Trophoblast cell (in vitro differentiated cells and primary cell): ENCODE results near the gene SLC27A2.

Source experiments
- DNase-seq, 2 donors: peaks; one replicate each; pipeline ENCODE4 v3.0.0-alpha.2; 2016
- H2AFZ ChIP-seq: 2 replicates; pipeline ENCODE4 v1.6.1; 2013; ENCODE audit warnings: low read length, moderate library complexity, mild to moderate bottlenecking; ENCODE audit not compliant: insufficient read depth, poor library complexity
- H2AK5ac ChIP-seq: 2 replicates; pipeline ENCODE4 v1.6.1; 2013; ENCODE audit warnings: mild to moderate bottlenecking, low read length
- H2BK120ac ChIP-seq: 2 replicates; pipeline ENCODE4 v1.6.1; 2013; ENCODE audit warnings: low read length, mild to moderate bottlenecking, moderate library complexity; ENCODE audit not compliant: insufficient read depth, poor library complexity
- H2BK12ac ChIP-seq: 2 replicates; pipeline ENCODE4 v1.6.1; 2013; ENCODE audit warnings: mild to moderate bottlenecking, low read length, moderate library complexity
- H2BK5ac ChIP-seq: 2 replicates; pipeline ENCODE4 v1.6.1; 2013; ENCODE audit warnings: low read length, low read depth, moderate library complexity, mild to moderate bottlenecking; ENCODE audit not compliant: poor library complexity
- H3K14ac ChIP-seq: 2 replicates; pipeline ENCODE4 v1.6.1; 2013; ENCODE audit warnings: mild to moderate bottlenecking, low read length
- H3K18ac ChIP-seq: 2 replicates; pipeline ENCODE4 v1.6.1; 2013; ENCODE audit warnings: mild to moderate bottlenecking, low read length
- H3K23ac ChIP-seq: 2 replicates; pipeline ENCODE4 v1.6.1; 2013; ENCODE audit warnings: low read length
- H3K27ac ChIP-seq: 2 replicates; pipeline ENCODE4 v1.5.1; 2013; ENCODE audit warnings: low read depth, mild to moderate bottlenecking, inconsistent platforms, low read length, moderate library complexity
- H3K27me3 ChIP-seq: 2 replicates; pipeline ENCODE4 v1.6.1; 2013; ENCODE audit warnings: inconsistent platforms, mild to moderate bottlenecking, low read length, moderate library complexity; ENCODE audit not compliant: insufficient read depth
- H3K36me3 ChIP-seq, 2 experiments: 1 replicate in 1 of 2; 2 replicates in 1 of 2; pipeline ENCODE4 v1.6.1; 2013; ENCODE audit warnings: low read length in 2 of 2, mild to moderate bottlenecking in 2 of 2, moderate library complexity in 1 of 2; ENCODE audit not compliant: insufficient read depth in 2 of 2, control insufficient read depth in 1 of 2
- H3K4ac ChIP-seq: 2 replicates; pipeline ENCODE4 v1.6.1; 2013; ENCODE audit warnings: low read depth, mild to moderate bottlenecking, low read length, moderate library complexity
- H3K4me1 ChIP-seq, 2 experiments: 1 replicate in 1 of 2; 2 replicates in 1 of 2; pipeline ENCODE4 v1.6.1; 2013; ENCODE audit warnings: low read length in 2 of 2, mild to moderate bottlenecking in 2 of 2, moderate library complexity in 1 of 2; ENCODE audit not compliant: insufficient read depth in 2 of 2, control insufficient read depth in 1 of 2
- H3K4me2 ChIP-seq: 2 replicates; pipeline ENCODE4 v1.6.1; 2013; ENCODE audit warnings: inconsistent platforms, mild to moderate bottlenecking, low read length, moderate library complexity
- H3K4me3 ChIP-seq: 2 replicates; pipeline ENCODE4 v1.5.1; 2013; ENCODE audit warnings: mild to moderate bottlenecking, low read depth, low read length, inconsistent platforms
- H3K79me1 ChIP-seq: one replicate; pipeline ENCODE4 v1.6.1; 2013; ENCODE audit warnings: low read length
- H3K79me2 ChIP-seq: 2 replicates; pipeline ENCODE4 v1.6.1; 2013; ENCODE audit warnings: low read length, mild to moderate bottlenecking; ENCODE audit not compliant: control insufficient read depth, insufficient read depth, poor library complexity
- H3K9ac ChIP-seq: 2 replicates; pipeline ENCODE4 v1.6.1; 2013; ENCODE audit warnings: mild to moderate bottlenecking, low read length
- H3K9me3 ChIP-seq: 2 replicates; pipeline ENCODE4 v1.6.1; 2013; ENCODE audit warnings: low read depth, mild to moderate bottlenecking, control low read depth, inconsistent platforms, low read length; ENCODE audit not compliant: insufficient read depth
- H4K12ac ChIP-seq: 2 replicates; pipeline ENCODE4 v1.6.1; 2013; ENCODE audit warnings: low read depth, mild to moderate bottlenecking, low read length, moderate library complexity
- H4K8ac ChIP-seq: 2 replicates; pipeline ENCODE4 v1.6.1; 2013; ENCODE audit warnings: low read depth, mild to moderate bottlenecking, low read length, moderate library complexity
- H4K91ac ChIP-seq: one replicate; pipeline ENCODE4 v1.6.1; 2013; ENCODE audit warnings: low read depth, mild to moderate bottlenecking, low read length, moderate library complexity
- WGBS: extraction: QIAGEN DNeasy Blood & Tissue Kit; methylation state at CpG from one replicate; pipeline ENCODE4 v1.1.7; 2013; ENCODE audit warnings: missing lambda C conversion rate; ENCODE audit not compliant: insufficient read length, insufficient coverage; ENCODE audit errors: extremely low coverage; 5-methylcytosine and 5-hydroxymethylcytosine counted together

Gene SLC27A2

GRCh38 chr15:50275091-50275490, 93.1 kb downstream of the SLC27A2 start:
- no peaks in the 10 kb centered on the region for H3K79me2 ChIP-seq
- no peak overlapping the region for H3K4me3 ChIP-seq
- H4K8ac ChIP-seq: no peak overlapping the region
- H3K27ac ChIP-seq: no peak overlapping the region
- no peaks in the 10 kb centered on the region for H3K27me3 ChIP-seq
- no peak overlapping the region for H2AK5ac ChIP-seq
- no peak overlapping the region for H3K18ac ChIP-seq
- no peak overlapping the region for H2BK5ac ChIP-seq
- H2AFZ ChIP-seq: no peak overlapping the region
- H3K9ac ChIP-seq: no peak overlapping the region
- H3K9me3 ChIP-seq: no peaks in the 10 kb centered on the region
- no peaks in the 10 kb centered on the region for H3K36me3 ChIP-seq
- H3K4ac ChIP-seq: no peak overlapping the region
- H2BK12ac ChIP-seq: no peak overlapping the region
- H2BK120ac ChIP-seq: no peak overlapping the region
- no peaks in the 10 kb centered on the region for H3K79me1 ChIP-seq
- H3K14ac ChIP-seq: no peak overlapping the region
- H3K4me2 ChIP-seq: no peak overlapping the region
- H3K4me1 ChIP-seq: no peaks in the 10 kb centered on the region
- H4K91ac ChIP-seq: no peak overlapping the region
- H4K12ac ChIP-seq: no peak overlapping the region
- H3K23ac ChIP-seq: no peak overlapping the region
- WGBS: no CpG with 5 or more reads among the region's 2 CpGs
- DNase-seq: no peak

DNA sequence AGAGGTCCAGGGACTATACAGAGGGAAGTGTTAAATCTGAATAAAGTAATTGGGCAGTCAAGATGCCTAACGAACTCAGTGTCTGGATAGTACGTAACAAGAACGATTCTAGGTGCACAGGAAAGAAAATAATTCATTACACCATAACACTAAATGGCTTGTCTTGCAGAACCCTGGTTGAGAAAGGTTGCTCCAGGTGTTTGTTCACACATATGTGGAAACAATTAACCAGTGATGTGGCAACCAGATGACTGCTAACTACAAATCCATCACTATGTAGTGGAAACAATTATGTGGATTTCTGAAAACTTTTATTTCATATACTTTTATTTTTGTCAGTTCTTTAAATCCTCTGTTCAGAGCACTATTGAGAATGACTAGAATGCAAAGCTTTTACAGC, 93.9 kb downstream of the SLC27A2 start:
- H2BK120ac ChIP-seq: no peak overlapping the region
- H4K91ac ChIP-seq: no peak overlapping the region
- WGBS: no CpG with 5 or more reads among the region's 3 CpGs
- no peak for DNase-seq
- H3K4me3 ChIP-seq: no peak overlapping the region
- no peak overlapping the region for H3K27ac ChIP-seq
- H3K79me2 ChIP-seq: no peaks in the 10 kb centered on the region
- H3K4me2 ChIP-seq: no peak overlapping the region
- no peak overlapping the region for H2BK5ac ChIP-seq
- H3K9me3 ChIP-seq: no peaks in the 10 kb centered on the region
- H3K4me1 ChIP-seq: no peaks in the 10 kb centered on the region
- H4K8ac ChIP-seq: no peak overlapping the region
- H2BK12ac ChIP-seq: no peak overlapping the region
- H4K12ac ChIP-seq: no peak overlapping the region
- H3K79me1 ChIP-seq: no peaks in the 10 kb centered on the region
- H3K18ac ChIP-seq: no peak overlapping the region
- no peaks in the 10 kb centered on the region for H3K27me3 ChIP-seq
- H3K36me3 ChIP-seq: peaks cover 0 to 4% of the 10 kb centered on the region in 2 experiments
- H3K23ac ChIP-seq: no peak overlapping the region
- no peak overlapping the region for H2AFZ ChIP-seq
- no peak overlapping the region for H3K9ac ChIP-seq
- no peak overlapping the region for H3K14ac ChIP-seq
- no peak overlapping the region for H3K4ac ChIP-seq
- no peak overlapping the region for H2AK5ac ChIP-seq

DNA sequence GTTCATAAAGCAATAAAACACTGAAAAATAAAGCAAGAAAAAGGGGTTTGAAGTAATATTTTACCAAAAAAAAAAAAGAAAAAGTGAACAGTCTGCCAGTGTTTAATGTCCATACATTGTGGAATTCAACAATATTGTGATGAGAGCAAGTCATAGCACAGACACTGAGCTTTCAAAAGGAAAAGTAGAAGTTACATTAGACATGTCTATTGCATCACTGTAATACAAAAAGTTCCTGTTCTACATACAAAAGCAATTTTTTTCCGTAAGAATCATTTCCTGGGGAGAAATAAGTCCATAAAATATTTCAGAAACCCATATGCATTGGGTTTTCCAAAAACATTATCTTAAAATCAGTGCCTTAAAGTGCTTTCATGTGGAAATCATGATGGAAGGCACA, 95.4 kb downstream of the SLC27A2 start:
- H3K27ac ChIP-seq: no peak overlapping the region
- no peak overlapping the region for H4K12ac ChIP-seq
- no peak overlapping the region for H3K14ac ChIP-seq
- H3K9me3 ChIP-seq: no peaks in the 10 kb centered on the region
- no peaks in the 10 kb centered on the region for H3K79me2 ChIP-seq
- H3K9ac ChIP-seq: no peak overlapping the region
- H3K36me3 ChIP-seq: peaks cover 0 to 5% of the 10 kb centered on the region in 2 experiments
- no peak overlapping the region for H3K23ac ChIP-seq
- no peak overlapping the region for H2BK5ac ChIP-seq
- H3K27me3 ChIP-seq: no peaks in the 10 kb centered on the region
- no peak overlapping the region for H4K91ac ChIP-seq
- no peak for DNase-seq
- no peaks in the 10 kb centered on the region for H3K79me1 ChIP-seq
- no peak overlapping the region for H2BK12ac ChIP-seq
- no peak overlapping the region for H3K18ac ChIP-seq
- H2AFZ ChIP-seq: no peak overlapping the region
- no peak overlapping the region for H3K4me2 ChIP-seq
- no CpG with 5 or more reads among the region's 1 CpG for WGBS
- H2AK5ac ChIP-seq: no peak overlapping the region
- no peak overlapping the region for H3K4me3 ChIP-seq
- H3K4ac ChIP-seq: no peak overlapping the region
- no peaks in the 10 kb centered on the region for H3K4me1 ChIP-seq
- no peak overlapping the region for H2BK120ac ChIP-seq
- H4K8ac ChIP-seq: no peak overlapping the region

GRCh38 chr15:50278496-50278895, 96.5 kb downstream of the SLC27A2 start:
- Histone ChIP-seq H2BK12ac (no peak overlapping the region), H3K4ac (no peak overlapping the region), H3K18ac (no peak overlapping the region), H3K79me1 (no peaks in the 10 kb centered on the region), H3K9me3 (no peaks in the 10 kb centered on the region), H3K4me1 (no peaks in the 10 kb centered on the region), H3K4me2 (no peak overlapping the region), H4K12ac (no peak overlapping the region), H3K27ac (no peak overlapping the region), H3K36me3 (peaks cover 0 to 5% of the 10 kb centered on the region in 2 experiments), H2AK5ac (no peak overlapping the region), H3K4me3 (no peak overlapping the region), H3K27me3 (no peaks in the 10 kb centered on the region), H3K79me2 (no peaks in the 10 kb centered on the region), H2BK120ac (no peak overlapping the region), H2BK5ac (no peak overlapping the region), H4K8ac (no peak overlapping the region), H3K14ac (no peak overlapping the region), H4K91ac (no peak overlapping the region), H2AFZ (no peak overlapping the region), H3K9ac (no peak overlapping the region), H3K23ac (no peak overlapping the region)
- no peak for DNase-seq
- no CpG with 5 or more reads among the region's 4 CpGs for WGBS
